DOHH2 (cell line): Measurements from ENCODE around the gene MLC1.
"Not testable (repeated sequence)": the region's sequence is repeated elsewhere in the genome, so short reads cannot be mapped to it uniquely, and the experiment has no call there.

Experiments
- H3F3A ChIP-seq: fragments of 200-600 bp; sonication (generic), shearing (Covaris generic); 2 replicates; pipeline ENCODE4 v1.6.0; 2016; ENCODE audit warnings: antibody characterized with exemption, mild to moderate bottlenecking; ENCODE audit not compliant: control insufficient read depth, insufficient read depth
- H3K27ac ChIP-seq: fragments of 200-600 bp; sonication (generic); 2 replicates; pipeline ENCODE4 v1.5.1; 2014; ENCODE audit warnings: low read depth, mild to moderate bottlenecking, low read length, moderate library complexity
- H3K27me3 ChIP-seq: fragments of 200-600 bp; sonication (generic); 2 replicates; pipeline ENCODE4 v1.6.1; 2014; ENCODE audit warnings: mild to moderate bottlenecking, low read length, mixed read lengths; ENCODE audit not compliant: control insufficient read depth
- H3K36me3 ChIP-seq: fragments of 200-600 bp; sonication (generic); 2 replicates; pipeline ENCODE4 v1.6.1; 2014; ENCODE audit warnings: mild to moderate bottlenecking, low read length, moderate library complexity, mixed read lengths; ENCODE audit not compliant: control insufficient read depth
- H3K4me1 ChIP-seq: fragments of 200-600 bp; sonication (generic); 2 replicates; pipeline ENCODE4 v1.6.1; 2014; ENCODE audit warnings: mild to moderate bottlenecking, low read length, mixed read lengths; ENCODE audit not compliant: control insufficient read depth
- H3K4me2 ChIP-seq: fragments of 200-600 bp; sonication (generic); 2 replicates; pipeline ENCODE4 v1.6.0; 2014; ENCODE audit warnings: mild to moderate bottlenecking, low read length, moderate library complexity
- H3K4me3 ChIP-seq: fragments of 200-600 bp; sonication (generic); 2 replicates; pipeline ENCODE4 v1.5.1; 2014; ENCODE audit warnings: mild to moderate bottlenecking, low read length, mixed read lengths
- H3K79me2 ChIP-seq: fragments of 200-600 bp; sonication (generic); 2 replicates; pipeline ENCODE4 v1.6.1; 2014; ENCODE audit warnings: mild to moderate bottlenecking, low read length, mixed read lengths; ENCODE audit not compliant: control insufficient read depth
- H3K9me2 ChIP-seq: fragments of 200-600 bp; sonication (generic); replicated peaks from 2 replicates; pipeline ENCODE4 v1.6.1; 2014; ENCODE audit warnings: mild to moderate bottlenecking, low read length, mixed read lengths; ENCODE audit not compliant: control insufficient read depth
- H3K9me3 ChIP-seq: fragments of 200-600 bp; sonication (generic); 2 replicates; pipeline ENCODE4 v1.6.1; 2014; ENCODE audit warnings: antibody characterized with exemption, low read length, mixed read lengths; ENCODE audit not compliant: control insufficient read depth, insufficient read depth
- H4K20me1 ChIP-seq: fragments of 200-600 bp; sonication (generic); 2 replicates; pipeline ENCODE4 v1.6.0; 2014; ENCODE audit warnings: low read depth, mild to moderate bottlenecking, antibody characterized with exemption, low read length, moderate library complexity; ENCODE audit not compliant: control insufficient read depth, insufficient read depth
- EZH2phosphoT487 ChIP-seq: fragments of 200-600 bp; sonication (generic); IDR thresholded peaks from 2 replicates; pipeline ENCODE4 v1.6.1; 2017; ENCODE audit warnings: borderline replicate concordance, mild to moderate bottlenecking, antibody characterized with exemption, low read length, moderate library complexity, mixed read lengths
- TF ChIP-seq, protein P1 (sequence below): fragments of 200-600 bp; sonication (generic); IDR thresholded peaks from one replicate; pipeline ENCODE4 v1.5.1; 2014; ENCODE audit warnings: antibody characterized with exemption, mild to moderate bottlenecking, low read depth, low read length; ENCODE audit not compliant: poor library complexity, severe bottlenecking

Gene MLC1

DNA sequence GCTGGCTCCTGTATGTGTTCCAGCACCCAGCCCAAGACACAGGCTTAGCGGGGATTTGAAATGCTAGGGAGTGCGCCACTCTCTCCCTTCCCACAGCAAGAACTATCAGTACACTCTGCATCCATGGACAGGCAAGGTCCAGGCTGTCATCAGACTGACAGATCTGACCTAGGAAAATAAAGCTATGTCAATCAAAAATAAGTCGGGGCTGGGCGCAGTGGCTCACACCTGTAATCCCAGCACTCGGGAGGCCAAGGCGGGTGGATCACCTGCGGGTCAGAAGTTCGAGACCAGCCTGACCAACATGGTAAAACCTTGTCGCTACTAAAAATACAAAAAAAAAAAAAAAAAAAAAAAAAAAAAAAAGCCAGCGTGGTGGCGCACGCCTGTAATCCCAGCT is 2.9 kb upstream of the MLC1 start:
- Histone ChIP-seq H3K9me2 (no peaks in the 10 kb centered on the region), H3K27ac (no peak overlapping the region)

DNA sequence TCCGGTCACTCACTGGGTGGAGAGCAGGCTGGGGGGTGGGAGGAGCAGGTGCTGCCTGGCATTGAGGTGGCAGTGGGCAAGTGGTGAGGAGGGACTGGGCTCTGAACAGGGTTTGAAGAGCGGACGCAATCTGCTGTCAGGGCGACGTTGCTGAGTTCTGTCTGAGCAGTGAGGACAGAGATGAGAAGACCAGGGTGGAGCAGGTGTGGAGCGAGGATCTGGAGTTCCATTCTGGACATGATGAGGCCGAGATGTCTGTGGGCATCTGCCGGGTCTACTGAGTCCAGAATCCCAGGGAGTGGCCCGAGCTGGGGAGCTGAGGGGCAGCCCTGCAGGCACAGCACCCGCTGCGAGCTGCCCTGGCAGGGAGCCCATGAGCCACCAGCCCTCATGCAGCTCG is 2.4 kb upstream of the MLC1 start:
- H3K9me3 ChIP-seq, result peaks cover 12% of the 10 kb centered on the region
- H3K4me1 ChIP-seq, result no peaks in the 10 kb centered on the region
- peaks cover 5% of the 10 kb centered on the region for H3K27me3 ChIP-seq
- no peaks in the 10 kb centered on the region for H4K20me1 ChIP-seq
- H3K9me2 ChIP-seq, result no peaks in the 10 kb centered on the region
- H3K36me3 ChIP-seq, result no peaks in the 10 kb centered on the region
- H3K79me2 ChIP-seq, result no peaks in the 10 kb centered on the region
- H3K4me3 ChIP-seq, result no peak overlapping the region
- no peak overlapping the region for H3K4me2 ChIP-seq
- H3F3A ChIP-seq, result no peaks in the 10 kb centered on the region
- no peak overlapping the region for H3K27ac ChIP-seq
- TF ChIP-seq, protein P1, sequence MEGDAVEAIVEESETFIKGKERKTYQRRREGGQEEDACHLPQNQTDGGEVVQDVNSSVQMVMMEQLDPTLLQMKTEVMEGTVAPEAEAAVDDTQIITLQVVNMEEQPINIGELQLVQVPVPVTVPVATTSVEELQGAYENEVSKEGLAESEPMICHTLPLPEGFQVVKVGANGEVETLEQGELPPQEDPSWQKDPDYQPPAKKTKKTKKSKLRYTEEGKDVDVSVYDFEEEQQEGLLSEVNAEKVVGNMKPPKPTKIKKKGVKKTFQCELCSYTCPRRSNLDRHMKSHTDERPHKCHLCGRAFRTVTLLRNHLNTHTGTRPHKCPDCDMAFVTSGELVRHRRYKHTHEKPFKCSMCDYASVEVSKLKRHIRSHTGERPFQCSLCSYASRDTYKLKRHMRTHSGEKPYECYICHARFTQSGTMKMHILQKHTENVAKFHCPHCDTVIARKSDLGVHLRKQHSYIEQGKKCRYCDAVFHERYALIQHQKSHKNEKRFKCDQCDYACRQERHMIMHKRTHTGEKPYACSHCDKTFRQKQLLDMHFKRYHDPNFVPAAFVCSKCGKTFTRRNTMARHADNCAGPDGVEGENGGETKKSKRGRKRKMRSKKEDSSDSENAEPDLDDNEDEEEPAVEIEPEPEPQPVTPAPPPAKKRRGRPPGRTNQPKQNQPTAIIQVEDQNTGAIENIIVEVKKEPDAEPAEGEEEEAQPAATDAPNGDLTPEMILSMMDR, result no peak
- no peak for TF ChIP-seq EZH2phosphoT487

More for the DNA sequence above, 2.9 kb upstream of the MLC1 start:
- H3K79me2 ChIP-seq, result no peaks in the 10 kb centered on the region
- no peaks in the 10 kb centered on the region for H3F3A ChIP-seq
- H3K36me3 ChIP-seq, result no peaks in the 10 kb centered on the region
- no peaks in the 10 kb centered on the region for H4K20me1 ChIP-seq
- H3K4me2 ChIP-seq, result no peak overlapping the region
- peaks cover 12% of the 10 kb centered on the region for H3K9me3 ChIP-seq
- H3K4me1 ChIP-seq, result no peaks in the 10 kb centered on the region
- peaks cover 5% of the 10 kb centered on the region for H3K27me3 ChIP-seq
- TF ChIP-seq EZH2phosphoT487, result no peak
- TF ChIP-seq, protein P1, result no peak
- no peak overlapping the region for H3K4me3 ChIP-seq

DNA sequence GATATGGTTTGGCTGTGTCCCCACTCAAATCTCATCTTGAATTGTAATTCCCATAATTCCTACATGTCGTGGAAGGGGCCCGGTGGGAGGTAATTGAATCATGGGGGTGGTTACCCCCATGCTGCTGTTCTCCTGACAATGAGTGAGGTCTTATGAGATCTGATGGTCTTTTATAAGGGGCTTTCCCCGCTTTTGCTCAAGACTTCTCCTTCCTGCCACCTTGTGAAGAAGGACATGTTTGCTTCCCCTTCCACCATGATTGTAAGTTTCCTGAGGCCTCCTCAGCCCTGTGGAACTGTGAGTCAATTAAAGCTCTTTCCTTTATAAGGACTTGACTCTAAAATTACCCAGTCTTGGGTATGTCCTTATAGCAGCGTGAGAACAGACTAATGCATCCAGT is 1.7 kb upstream of the MLC1 start:
- H3K36me3 ChIP-seq, H3K4me3 ChIP-seq, H3K4me2 ChIP-seq, H3K27ac ChIP-seq, H4K20me1 ChIP-seq, H3K79me2 ChIP-seq, H3F3A ChIP-seq, H3K9me2 ChIP-seq, H3K4me1 ChIP-seq, H3K27me3 ChIP-seq: not testable (repeated sequence)
- peaks cover 12% of the 10 kb centered on the region for H3K9me3 ChIP-seq

DNA sequence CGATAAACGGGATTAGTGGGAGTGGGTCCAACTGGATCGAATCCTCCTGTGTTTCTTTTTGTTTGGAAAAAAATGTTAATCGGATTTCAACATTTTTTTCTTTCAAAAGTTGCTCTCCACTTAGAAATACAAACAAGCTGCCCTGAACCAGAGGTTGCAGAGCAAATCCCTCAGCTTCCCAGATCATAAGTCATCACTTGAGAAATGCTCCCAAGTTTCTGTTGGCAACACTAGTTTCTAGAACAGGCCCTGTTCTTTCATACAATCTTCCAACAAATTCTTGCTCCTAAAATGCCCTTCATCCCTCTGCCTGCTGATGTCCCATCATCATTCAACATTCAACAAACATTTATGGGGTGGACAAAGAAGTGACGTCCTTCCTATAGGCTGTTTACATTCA is 1.3 kb upstream of the MLC1 start:
- Histone ChIP-seq H3K4me2 (no peak overlapping the region), H3K27ac (no peak overlapping the region)

More for the DNA sequence above, 1.3 kb upstream of the MLC1 start:
- Histone ChIP-seq H3F3A (no peaks in the 10 kb centered on the region), H3K27me3 (peaks cover 5% of the 10 kb centered on the region), H3K9me3 (peaks cover 12% of the 10 kb centered on the region), H3K79me2 (no peaks in the 10 kb centered on the region), H3K4me1 (no peaks in the 10 kb centered on the region), H3K4me3 (no peak overlapping the region), H3K36me3 (no peaks in the 10 kb centered on the region), H4K20me1 (no peaks in the 10 kb centered on the region), H3K9me2 (no peaks in the 10 kb centered on the region)
- TF ChIP-seq, protein P1, result no peak
- no peak for TF ChIP-seq EZH2phosphoT487
